GM19240 (cell line): Measurements from ENCODE around the gene EYA4.

ENCODE experiments used
- DNase-seq: peaks from one replicate; pipeline ENCODE4 v3.0.0; 2011; ENCODE audit warnings: low spot score; ENCODE audit not compliant: insufficient read length

Gene EYA4

GRCh38 chr6:133568970-133569889 is 328.1 kb downstream of the EYA4 start:
- DNase-seq, result no peak

- DNase-seq, result no peak
Measured at GRCh38 chr6:133571681-133572080, 330.5 kb downstream of the EYA4 start.

- DNase-seq, result no peak
Measured at GRCh38 chr6:133577851-133578250, 336.7 kb downstream of the EYA4 start.
